Glutamatergic neuron (in vitro differentiated cells): Measurements from ENCODE around the gene RITA1. TPM values are rescaled to one million over a fixed set of nuclear protein-coding genes. Genes with fewer than 3 reads are reported as not detected.
"Not testable (repeated sequence)": the region's sequence is repeated elsewhere in the genome, so short reads cannot be mapped to it uniquely, and the experiment has no call there.

Experiments used
- DNase-seq: peaks from one replicate; pipeline ENCODE4 v3.0.0; 2022
- H3K27ac Mint-ChIP-seq: one replicate; pipeline ENCODE4 v1.8.0; 2020; ENCODE audit warnings: mild to moderate bottlenecking, mixed read lengths, inconsistent platforms; ENCODE audit not compliant: unreplicated experiment
- H3K27me3 Mint-ChIP-seq: one replicate; pipeline ENCODE4 v1.8.0; 2020; ENCODE audit warnings: mild to moderate bottlenecking, moderate library complexity, mixed read lengths, inconsistent platforms; ENCODE audit not compliant: unreplicated experiment
- H3K36me3 Mint-ChIP-seq: one replicate; pipeline ENCODE4 v1.8.0; 2020; ENCODE audit warnings: mild to moderate bottlenecking, mixed read lengths, inconsistent platforms; ENCODE audit not compliant: unreplicated experiment
- H3K4me1 Mint-ChIP-seq: one replicate; pipeline ENCODE4 v1.8.0; 2020; ENCODE audit warnings: mild to moderate bottlenecking, low read depth, mixed read lengths, inconsistent platforms; ENCODE audit not compliant: unreplicated experiment
- H3K4me3 Mint-ChIP-seq: one replicate; pipeline ENCODE4 v1.8.0; 2020; ENCODE audit warnings: mild to moderate bottlenecking, mixed read lengths, inconsistent platforms; ENCODE audit not compliant: unreplicated experiment
- H3K9me3 Mint-ChIP-seq: one replicate; pipeline ENCODE4 v1.8.0; 2020; ENCODE audit warnings: mild to moderate bottlenecking, moderate library complexity, mixed read lengths, inconsistent platforms; ENCODE audit not compliant: unreplicated experiment
- CTCF ChIP-seq: fragments of 200-600 bp; sonication (generic); IDR thresholded peaks from one replicate; pipeline ENCODE4 v1.5.0; 2021; ENCODE audit not compliant: partially characterized antibody, unreplicated experiment
- total RNA-seq: library from RNA; stranded (reverse); fragmentation: NEBNext Ultra II Directional; extraction: Animal tissue kit (Norgen Biotek cat#: 25700); gene quantifications from one replicate; pipeline ENCODE4 v1.2.1, GENCODE V29; 2021; ENCODE audit not compliant: unreplicated experiment

Gene RITA1
- total RNA-seq, 1 donor from 2014 or later = 6.7 TPM

GRCh38 chr12:113138826-113139225 lies 46.7 kb upstream of the RITA1 start:
- Mint-ChIP-seq H3K36me3 (no peaks in the 10 kb centered on the region), H3K27ac (no peak overlapping the region), H3K4me3 (no peak overlapping the region), H3K9me3 (no peaks in the 10 kb centered on the region), H3K4me1 (no peaks in the 10 kb centered on the region), H3K27me3 (peaks cover 6% of the 10 kb centered on the region)
- TF ChIP-seq CTCF = no peak
- DNase-seq = no peak

GRCh38 chr12:113140706-113141105 lies 44.8 kb upstream of the RITA1 start:
- TF ChIP-seq CTCF = no peak
- H3K36me3 Mint-ChIP-seq = no peaks in the 10 kb centered on the region
- H3K27me3 Mint-ChIP-seq = peaks cover 6% of the 10 kb centered on the region
- H3K27ac Mint-ChIP-seq = no peak overlapping the region
- no peak overlapping the region for H3K4me3 Mint-ChIP-seq
- H3K9me3 Mint-ChIP-seq = no peaks in the 10 kb centered on the region
- no peak for DNase-seq
- no peaks in the 10 kb centered on the region for H3K4me1 Mint-ChIP-seq

GRCh38 chr12:113141716-113142115 lies 43.8 kb upstream of the RITA1 start:
- H3K9me3 Mint-ChIP-seq, H3K27ac Mint-ChIP-seq, H3K4me1 Mint-ChIP-seq, H3K27me3 Mint-ChIP-seq, DNase-seq, H3K36me3 Mint-ChIP-seq, H3K4me3 Mint-ChIP-seq: not testable (repeated sequence)

- no peak overlapping the region for H3K4me3 Mint-ChIP-seq
- TF ChIP-seq CTCF = no peak
- no peaks in the 10 kb centered on the region for H3K36me3 Mint-ChIP-seq
- no peaks in the 10 kb centered on the region for H3K4me1 Mint-ChIP-seq
- H3K9me3 Mint-ChIP-seq = no peaks in the 10 kb centered on the region
- H3K27ac Mint-ChIP-seq = no peak overlapping the region
- DNase-seq = no peak
- peaks cover 2% of the 10 kb centered on the region for H3K27me3 Mint-ChIP-seq
Measured at GRCh38 chr12:113142173-113142885, 43.2 kb upstream of the RITA1 start.

- H3K27ac Mint-ChIP-seq = no peak overlapping the region
Measured at GRCh38 chr12:113142886-113143332, 42.6 kb upstream of the RITA1 start.

More at GRCh38 chr12:113142886-113143332, 42.6 kb upstream of the RITA1 start:
- no peaks in the 10 kb centered on the region for H3K9me3 Mint-ChIP-seq
- H3K4me3 Mint-ChIP-seq = no peak overlapping the region
- no peaks in the 10 kb centered on the region for H3K4me1 Mint-ChIP-seq
- H3K36me3 Mint-ChIP-seq = no peaks in the 10 kb centered on the region
- TF ChIP-seq CTCF = no peak
- no peak for DNase-seq
- peaks cover 2% of the 10 kb centered on the region for H3K27me3 Mint-ChIP-seq
